HUES64 (cell line): ENCODE measurements around the gene ID3.
A peak's percentile ranks its signal among the peaks of the same experiment; 100 is the strongest.
"Not testable (repeated sequence)": the region's sequence is repeated elsewhere in the genome, so short reads cannot be mapped to it uniquely, and the experiment has no call there.

Source experiments
- H3K27ac ChIP-seq: 2 replicates; pipeline ENCODE4 v1.7.0; 2013; ENCODE audit warnings: low read depth, low read length, inconsistent platforms
- H3K27me3 ChIP-seq: 2 replicates; pipeline ENCODE4 v1.6.1; 2013; ENCODE audit warnings: mild to moderate bottlenecking, low read length; ENCODE audit not compliant: insufficient read depth
- H3K36me3 ChIP-seq: 2 replicates; pipeline ENCODE4 v1.6.1; 2013; ENCODE audit warnings: mild to moderate bottlenecking, low read length; ENCODE audit not compliant: insufficient read depth
- H3K4me1 ChIP-seq: 2 replicates; pipeline ENCODE4 v1.6.1; 2013; ENCODE audit warnings: mild to moderate bottlenecking, low read length, moderate library complexity; ENCODE audit not compliant: insufficient read depth
- H3K4me3 ChIP-seq: 2 replicates; pipeline ENCODE4 v1.5.1; 2013; ENCODE audit warnings: mild to moderate bottlenecking, low read length, moderate library complexity
- H3K9ac ChIP-seq: 2 replicates; pipeline ENCODE4 v1.6.1; 2013; ENCODE audit warnings: mild to moderate bottlenecking, low read depth, low read length
- H3K9me3 ChIP-seq: 2 replicates; pipeline ENCODE4 v1.6.1; 2013; ENCODE audit warnings: low read depth, low read length; ENCODE audit not compliant: insufficient read depth
- WGBS: fragments of 150-250, 120-280 bp; methylation state at CpG from one replicate; pipeline ENCODE4 v1.1.7; 2013; ENCODE audit warnings: missing lambda C conversion rate; 5-methylcytosine and 5-hydroxymethylcytosine counted together

Gene ID3

GRCh38 chr1:23544444-23545389 is 14.6 kb downstream of the ID3 start:
- 49% methylated on average over 6 of the region's 8 CpGs for WGBS
- no peaks in the 10 kb centered on the region for H3K9me3 ChIP-seq
- H3K4me3 ChIP-seq = no peak overlapping the region
- no peak overlapping the region for H3K9ac ChIP-seq
- no peaks in the 10 kb centered on the region for H3K27me3 ChIP-seq
- H3K36me3 ChIP-seq = no peaks in the 10 kb centered on the region
- no peaks in the 10 kb centered on the region for H3K4me1 ChIP-seq
- no peak overlapping the region for H3K27ac ChIP-seq

DNA sequence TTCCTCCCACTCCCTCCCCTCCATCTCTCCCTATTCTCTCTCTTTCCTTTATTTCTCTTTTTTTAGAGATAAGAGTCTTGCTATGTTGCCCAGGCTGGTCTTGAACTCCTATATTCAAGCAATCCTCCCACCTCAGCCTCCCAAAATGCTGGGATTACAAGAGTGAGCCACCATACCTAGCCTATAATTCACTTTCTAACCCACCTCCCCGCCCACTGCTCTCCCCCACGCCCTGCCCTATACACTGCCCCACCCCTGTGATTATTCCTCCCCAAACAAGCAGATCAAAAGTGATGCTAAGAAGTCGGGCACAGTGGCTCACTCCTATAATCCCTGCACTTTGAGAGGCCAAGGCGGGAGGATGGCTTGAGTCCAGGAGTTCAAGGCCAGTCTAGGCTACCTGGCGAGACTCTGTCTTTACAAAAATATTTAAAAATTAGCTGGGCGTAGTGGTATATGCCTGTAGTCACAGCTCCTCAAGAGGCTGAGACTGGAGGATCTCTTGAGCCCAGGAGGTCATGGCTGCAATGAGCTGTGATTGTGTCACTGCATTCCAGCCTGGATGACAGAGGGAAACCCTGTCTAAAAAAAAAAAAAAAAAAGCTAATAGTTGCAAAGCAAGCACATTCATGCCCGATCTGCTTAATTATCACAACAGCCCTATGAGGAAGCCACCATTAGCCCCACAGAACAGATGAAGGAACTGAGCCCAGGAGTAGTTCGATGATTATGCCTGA is 15.4 kb downstream of the ID3 start:
- no peak overlapping the region for H3K9ac ChIP-seq
- no peak overlapping the region for H3K4me3 ChIP-seq
- no peaks in the 10 kb centered on the region for H3K27me3 ChIP-seq
- no peaks in the 10 kb centered on the region for H3K36me3 ChIP-seq
- H3K27ac ChIP-seq = no peak overlapping the region
- H3K9me3 ChIP-seq = no peaks in the 10 kb centered on the region
- H3K4me1 ChIP-seq = no peaks in the 10 kb centered on the region
- WGBS = 91% methylated on average over 8 of the region's 8 CpGs

- not testable (repeated sequence) for H3K4me3 ChIP-seq, H3K9ac ChIP-seq, H3K36me3 ChIP-seq, H3K27me3 ChIP-seq, H3K9me3 ChIP-seq, H3K27ac ChIP-seq, H3K4me1 ChIP-seq
- 95% methylated on average over 4 of the region's 5 CpGs for WGBS
These were observed 16.4 kb downstream of the ID3 start for GRCh38 chr1:23542940-23543339.

DNA sequence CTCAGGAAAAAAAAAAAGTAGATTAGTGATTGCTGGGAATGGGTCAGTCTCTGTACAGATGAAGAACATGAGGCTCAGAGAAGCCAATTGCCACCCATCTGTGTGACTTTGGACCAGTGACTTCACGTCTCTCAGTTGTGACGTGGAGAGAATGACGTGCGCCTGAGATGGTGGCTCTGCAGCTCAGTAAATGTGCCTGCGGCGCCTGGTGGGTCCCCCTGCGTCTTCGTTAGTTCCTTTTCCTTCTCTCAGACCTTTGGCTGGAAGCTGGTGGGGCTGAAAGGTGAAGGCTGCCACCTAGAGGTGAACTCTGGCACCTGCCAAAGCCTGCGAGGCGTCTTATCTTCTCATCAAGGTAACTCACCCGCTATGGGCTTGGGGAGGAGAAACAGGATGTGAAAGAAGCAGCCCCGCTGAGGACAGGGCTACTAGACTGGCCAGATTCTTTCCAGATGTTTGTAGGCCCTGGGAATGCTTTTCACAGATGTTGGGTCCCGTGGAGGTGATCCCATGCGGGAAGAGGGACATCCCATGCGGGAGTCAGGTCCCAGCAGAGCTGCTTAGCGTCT is 19.5 kb downstream of the ID3 start:
- Histone ChIP-seq H3K27ac (no peak overlapping the region), H3K9me3 (no peaks in the 10 kb centered on the region), H3K36me3 (no peaks in the 10 kb centered on the region), H3K27me3 (no peaks in the 10 kb centered on the region), H3K4me1 (no peaks in the 10 kb centered on the region), H3K4me3 (no peak overlapping the region), H3K9ac (no peak overlapping the region)
- 14% methylated on average over 16 of the region's 16 CpGs for whole genome bisulfite sequencing

GRCh38 chr1:23537296-23537973 is 21.9 kb downstream of the ID3 start:
- WGBS = 91% methylated on average over 8 of the region's 9 CpGs
- H3K27ac ChIP-seq = no peak overlapping the region
- no peak overlapping the region for H3K4me3 ChIP-seq
- no peak overlapping the region for H3K9ac ChIP-seq
- no peaks in the 10 kb centered on the region for H3K9me3 ChIP-seq
- no peaks in the 10 kb centered on the region for H3K4me1 ChIP-seq
- no peaks in the 10 kb centered on the region for H3K36me3 ChIP-seq
- peaks cover 9% of the 10 kb centered on the region; the same call in 1 of the 2 replicates for H3K27me3 ChIP-seq

GRCh38 chr1:23533246-23534023 is 25.9 kb downstream of the ID3 start:
- Histone ChIP-seq H3K4me1 (peaks cover 9% of the 10 kb centered on the region), H3K27ac (no peak overlapping the region), H3K4me3 (no peak overlapping the region), H3K9me3 (no peaks in the 10 kb centered on the region), H3K36me3 (no peaks in the 10 kb centered on the region), H3K9ac (no peak overlapping the region), H3K27me3 (peaks cover 34% of the 10 kb centered on the region)
- 93% methylated on average over 6 of the region's 6 CpGs for WGBS

DNA sequence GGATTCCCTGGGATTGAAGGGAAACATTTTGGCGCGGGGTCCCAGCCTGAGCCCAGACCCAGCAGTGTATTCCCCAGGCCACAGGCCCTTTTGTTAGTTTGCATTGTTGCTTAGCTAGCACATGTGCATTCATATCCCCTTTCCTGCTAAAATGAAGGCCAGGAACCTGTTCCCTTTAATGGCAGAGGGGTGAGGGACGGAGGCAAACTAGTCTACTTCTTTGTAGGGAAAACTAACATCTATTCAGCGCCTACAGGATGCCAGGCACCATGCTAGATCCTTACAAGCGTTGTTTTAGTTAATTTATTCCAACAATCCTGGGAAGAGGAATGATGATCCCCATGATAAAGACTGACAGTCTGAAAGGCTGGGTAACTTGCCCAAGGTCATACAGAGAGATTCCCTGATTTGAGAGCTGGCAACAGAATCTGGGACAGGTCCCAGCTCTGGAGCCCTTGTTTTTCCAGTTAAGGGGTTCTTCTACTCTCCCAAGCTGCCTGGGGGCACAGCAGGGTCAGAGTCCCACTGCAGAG is 27.7 kb downstream of the ID3 start:
- H3K9ac ChIP-seq = peak overlapping the region; percentile 58
- peak overlapping the region; percentile 47; the same call in 1 of the 2 replicates for H3K27ac ChIP-seq
- 32% methylated on average over 5 of the region's 5 CpGs for WGBS
- peak overlapping the region; percentile 43 for H3K4me3 ChIP-seq
- H3K27me3 ChIP-seq = peaks cover 34% of the 10 kb centered on the region
- H3K36me3 ChIP-seq = no peaks in the 10 kb centered on the region
- peaks cover 9% of the 10 kb centered on the region for H3K4me1 ChIP-seq
- no peaks in the 10 kb centered on the region for H3K9me3 ChIP-seq

DNA sequence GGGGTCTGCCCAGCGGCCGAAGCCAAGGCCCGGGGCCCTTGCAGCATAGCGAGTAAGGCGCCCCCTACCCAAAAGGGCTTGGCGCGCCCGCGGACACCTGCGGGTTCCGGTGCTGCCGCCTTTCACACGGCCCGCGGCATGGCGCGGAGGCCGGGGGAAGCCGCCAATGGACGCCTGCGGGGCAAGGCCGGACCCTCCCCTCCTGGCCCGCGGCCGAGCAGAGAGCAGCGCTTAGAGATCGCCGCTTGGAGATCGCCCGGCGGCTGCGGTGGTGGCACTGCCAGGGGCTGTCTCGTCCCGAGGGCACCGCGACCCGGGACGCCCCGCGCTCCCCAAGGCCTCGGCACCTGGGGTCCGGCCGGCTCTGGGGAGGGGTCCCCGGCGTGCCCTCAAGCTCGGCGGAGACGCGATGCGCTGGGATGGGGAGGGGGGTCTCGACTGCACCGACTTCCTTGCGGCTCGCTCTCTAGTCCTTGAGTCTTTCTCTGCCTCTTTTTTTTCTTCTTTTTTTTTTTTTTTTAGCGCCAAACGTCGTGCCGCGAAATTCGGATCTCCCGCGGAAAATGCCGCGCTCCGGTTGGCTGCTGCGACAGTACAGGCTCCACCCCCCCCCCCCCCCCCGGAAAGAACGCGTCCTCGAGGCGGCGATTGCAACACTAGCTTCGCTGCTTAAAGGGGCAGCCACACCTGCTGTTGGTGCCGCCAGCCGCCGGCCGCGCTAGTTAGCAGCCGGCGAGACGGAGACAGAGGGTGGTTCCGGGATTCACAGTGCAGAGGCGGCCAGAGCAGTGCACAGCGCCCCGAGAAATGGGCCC is 28.3 kb downstream of the ID3 start, which contains the start of gene E2F2:
Gene E2F2, minus strand, starts transcription at position 487 of the 815 bp plus-strand sequence. Its CDS starts 440 bp downstream, at position 47.
- H3K36me3 ChIP-seq = no peaks in the 10 kb centered on the region
- peaks cover 12% of the 10 kb centered on the region for H3K4me1 ChIP-seq
- under 1% methylated on average over 84 of the region's 85 CpGs for WGBS
- no peaks in the 10 kb centered on the region for H3K9me3 ChIP-seq
- peak within 1 kb of the TSS; percentile 58 for H3K4me3 ChIP-seq
- peak within 1 kb of the TSS; percentile 70; the same call in 1 of the 2 replicates for H3K27ac ChIP-seq
- peaks cover 34% of the 10 kb centered on the region for H3K27me3 ChIP-seq
- peak within 1 kb of the TSS; percentile 73 for H3K9ac ChIP-seq

DNA sequence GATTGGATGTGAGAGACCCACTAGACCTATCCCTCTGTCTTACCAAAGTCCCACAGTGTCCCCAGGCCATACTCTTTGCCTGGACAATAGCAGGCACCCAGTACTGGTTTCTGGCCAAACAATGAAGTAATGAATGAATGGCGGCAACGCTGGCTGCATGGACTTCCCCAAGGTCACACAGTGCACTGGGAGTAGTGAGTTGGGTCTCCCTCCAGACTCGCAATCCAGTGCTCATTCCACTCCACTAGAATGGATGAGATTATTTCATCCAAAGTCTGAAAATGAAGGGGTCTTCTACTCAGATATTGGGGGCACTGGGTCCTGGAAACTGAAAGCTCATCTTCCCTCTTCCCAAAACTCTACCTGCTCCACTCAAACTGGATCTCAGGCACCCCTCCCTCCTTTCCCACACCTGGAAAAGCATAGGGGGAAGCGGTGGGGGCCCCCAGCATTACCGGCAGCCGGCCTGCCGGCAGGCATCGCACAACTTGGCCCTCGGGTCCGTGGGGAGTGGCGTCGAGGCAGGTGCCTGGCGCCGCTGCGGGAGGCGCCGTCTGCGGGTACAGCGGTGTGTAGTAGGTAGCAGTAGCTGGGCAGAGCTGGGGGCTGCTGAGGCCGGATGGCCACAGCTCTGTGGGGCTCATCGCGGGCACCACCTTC is 29.1 kb downstream of the ID3 start:
- 16% methylated on average over 22 of the region's 22 CpGs for WGBS
- Histone ChIP-seq H3K27me3 (peaks cover 34% of the 10 kb centered on the region), H3K27ac (no peak overlapping the region), H3K4me3 (peak overlapping the region; percentile 58), H3K4me1 (peaks cover 19% of the 10 kb centered on the region), H3K36me3 (no peaks in the 10 kb centered on the region), H3K9me3 (no peaks in the 10 kb centered on the region), H3K9ac (peak overlapping the region; percentile 73)
